HG02623 (cell line): ENCODE measurements around the gene SMARCC2.

ENCODE experiments used
- ATAC-seq: cut with Tn5 transposase; IDR thresholded peaks from one replicate; pipeline ENCODE4 v1.9.1; 2021; ENCODE audit warnings: moderate library complexity; ENCODE audit not compliant: unreplicated experiment

The SMARCC2 gene

GRCh38 chr12:56152756-56153677 is 36.3 kb downstream of the SMARCC2 start:
- ATAC-seq: no peak

DNA sequence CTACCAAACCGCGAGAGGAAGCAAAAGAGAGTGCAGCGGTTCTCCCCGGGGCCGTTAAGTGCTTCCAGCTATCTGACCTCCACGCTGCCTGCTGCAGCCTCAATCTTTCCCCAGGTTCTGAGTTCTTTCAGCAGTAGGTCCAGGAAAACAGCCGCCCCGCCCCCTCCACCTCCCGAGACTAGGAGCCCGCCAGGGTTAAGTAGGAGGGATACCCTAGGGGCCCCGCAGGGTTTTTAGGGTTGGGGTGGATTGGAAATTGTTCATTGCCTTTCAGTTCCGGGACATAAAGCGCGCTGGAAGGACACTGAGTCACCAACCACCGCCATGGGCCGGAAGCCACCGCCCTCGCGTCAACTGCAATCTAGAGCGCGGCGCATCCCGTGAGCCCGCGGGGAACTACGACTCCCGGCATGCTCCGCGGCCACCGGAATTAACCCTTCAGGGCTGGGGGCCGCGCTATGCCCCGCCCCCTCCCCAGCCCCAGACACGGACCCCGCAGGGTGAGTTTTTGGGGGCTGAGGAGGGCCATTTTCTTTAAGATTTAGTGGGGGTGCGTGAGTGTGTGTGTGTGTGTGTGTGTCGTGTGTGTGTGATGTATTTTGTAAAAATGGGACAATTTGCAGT is 37.0 kb downstream of the SMARCC2 start, which contains the start of gene MYL6B:
TSS of gene MYL6B (plus strand) at position 456 of the 624 bp plus-strand sequence. CDS start 1,332 bp downstream, outside the sequence.
- peak; percentile 80 for ATAC-seq

GRCh38 chr12:56151672-56152131 is 37.6 kb downstream of the SMARCC2 start:
- peak; percentile 37 for ATAC-seq

- no peak for ATAC-seq
Observed at GRCh38 chr12:56150563-56150962, 38.7 kb downstream of the SMARCC2 start.

GRCh38 chr12:56146492-56147460 is 42.5 kb downstream of the SMARCC2 start:
- no peak for ATAC-seq

- ATAC-seq: no peak
Observed at GRCh38 chr12:56145217-56145616, 44.1 kb downstream of the SMARCC2 start.

GRCh38 chr12:56143870-56144269 is 45.4 kb downstream of the SMARCC2 start:
- no peak for ATAC-seq

GRCh38 chr12:56143217-56143616 is 46.1 kb downstream of the SMARCC2 start:
- no peak for ATAC-seq

DNA sequence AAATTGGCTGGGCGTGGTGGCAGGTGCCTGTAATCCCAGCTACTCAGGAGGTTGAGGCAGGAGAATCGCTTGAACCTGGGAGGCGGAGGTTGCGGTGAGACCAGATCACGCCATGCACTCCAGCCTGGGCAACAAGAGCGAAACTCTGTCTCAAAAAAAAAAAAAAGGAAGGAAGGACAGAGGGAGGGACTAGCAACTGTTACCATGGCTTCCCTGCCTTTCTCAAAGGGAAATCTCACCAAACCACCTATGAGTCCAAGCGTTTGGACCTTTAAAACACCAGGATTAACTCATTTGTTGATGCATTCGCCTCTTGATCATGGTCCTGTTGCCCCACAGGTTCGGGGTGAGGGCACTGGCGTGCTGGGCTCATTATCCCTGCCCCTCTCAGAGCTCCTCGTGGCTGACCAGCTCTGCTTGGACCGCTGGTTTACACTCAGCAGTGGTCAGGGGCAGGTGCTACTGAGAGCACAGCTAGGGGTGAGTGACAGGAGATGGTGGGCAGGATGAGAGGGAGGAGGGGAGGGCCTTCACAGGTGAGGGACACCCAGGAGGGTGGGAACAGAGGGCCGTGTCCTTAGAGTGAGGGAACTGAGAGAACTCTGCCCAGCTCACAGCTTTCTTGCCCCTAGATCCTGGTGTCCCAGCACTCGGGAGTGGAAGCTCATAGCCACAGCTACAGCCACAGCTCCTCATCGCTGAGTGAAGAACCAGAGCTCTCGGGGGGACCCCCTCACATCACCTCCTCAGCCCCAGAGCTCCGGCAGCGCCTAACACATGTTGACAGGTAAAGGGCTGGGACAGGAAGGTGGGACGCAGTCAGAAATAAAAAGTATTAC is 47.1 kb downstream of the SMARCC2 start:
- no peak for ATAC-seq

DNA sequence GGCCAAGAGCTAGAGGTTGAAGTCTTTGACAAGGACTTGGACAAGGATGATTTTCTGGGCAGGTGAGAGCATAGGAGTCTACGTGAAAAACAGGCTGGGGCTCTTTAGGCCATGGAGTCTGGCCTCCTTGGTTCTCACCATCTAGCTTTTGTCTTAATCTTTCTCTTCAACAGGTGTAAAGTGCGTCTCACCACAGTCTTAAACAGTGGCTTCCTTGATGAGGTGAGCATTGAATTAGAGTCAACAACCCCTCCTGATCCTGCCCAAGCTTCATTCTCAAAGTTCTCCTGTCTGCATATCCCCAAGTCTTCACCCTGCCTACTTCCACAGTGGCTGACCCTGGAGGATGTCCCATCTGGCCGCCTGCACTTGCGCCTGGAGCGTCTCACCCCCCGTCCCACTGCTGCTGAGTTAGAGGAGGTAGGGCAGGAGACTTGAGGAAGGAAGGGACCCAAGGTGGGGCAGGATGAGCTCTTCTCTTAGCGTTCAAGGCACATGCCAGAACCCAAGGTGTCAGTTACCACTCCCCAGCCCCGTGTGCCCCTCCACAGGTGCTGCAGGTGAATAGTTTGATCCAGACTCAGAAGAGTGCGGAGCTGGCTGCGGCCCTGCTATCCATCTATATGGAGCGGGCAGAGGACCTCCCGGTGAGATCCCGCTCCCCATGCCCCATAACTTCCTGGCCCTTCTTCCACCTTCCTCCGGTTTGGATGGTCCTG is 51.3 kb downstream of the SMARCC2 start:
- no peak for ATAC-seq

GRCh38 chr12:56134897-56135296 is 54.4 kb downstream of the SMARCC2 start:
- ATAC-seq: no peak

DNA sequence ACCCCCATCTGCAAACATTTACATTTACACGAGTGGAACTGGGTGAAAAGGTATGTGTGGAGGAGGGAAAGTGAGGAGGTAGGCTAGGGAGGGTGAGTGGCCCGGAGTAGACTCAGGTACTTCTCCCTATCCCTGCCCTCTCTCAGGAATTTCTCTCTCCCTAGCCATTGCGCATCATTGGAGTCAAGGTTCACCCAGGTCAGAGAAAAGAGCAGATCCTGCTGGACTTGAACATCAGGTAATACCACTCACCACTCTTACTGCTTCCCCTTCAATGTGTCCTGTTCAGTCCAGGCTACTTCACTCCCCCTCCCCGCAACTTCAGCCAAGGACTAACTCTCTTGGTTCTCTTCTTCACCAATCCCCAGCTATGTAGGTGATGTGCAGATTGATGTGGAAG is 58.4 kb downstream of the SMARCC2 start:
- no peak for ATAC-seq

DNA sequence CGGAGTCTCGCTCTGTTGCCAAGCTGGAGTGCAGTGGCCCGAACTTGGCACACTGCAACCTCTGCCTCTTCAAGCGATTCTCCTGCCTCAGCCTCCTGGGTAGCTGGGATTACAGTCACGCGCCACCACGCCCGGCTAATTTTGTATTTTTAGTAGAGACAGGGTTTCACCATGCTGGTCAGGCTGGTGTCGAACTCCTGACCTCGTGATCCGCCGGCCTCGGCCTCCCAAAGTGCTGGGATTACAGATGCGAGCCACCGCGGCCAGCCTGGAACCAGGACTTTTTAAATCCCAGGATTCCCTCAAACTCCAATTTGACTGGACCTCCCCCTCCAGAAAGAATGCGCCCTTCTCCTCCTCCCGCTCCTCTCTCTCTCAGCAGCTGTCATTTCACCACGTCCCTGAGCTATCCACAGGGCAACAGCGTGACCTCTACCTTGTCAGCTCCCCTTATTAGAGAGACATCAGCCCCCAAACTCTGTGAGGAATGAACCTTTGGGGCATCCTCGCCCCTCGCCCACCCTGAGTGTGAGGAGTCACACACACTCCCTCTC is 59.3 kb downstream of the SMARCC2 start:
- no peak for ATAC-seq

GRCh38 chr12:56129206-56129941 is 59.9 kb downstream of the SMARCC2 start:
- peak; percentile 23 for ATAC-seq

DNA sequence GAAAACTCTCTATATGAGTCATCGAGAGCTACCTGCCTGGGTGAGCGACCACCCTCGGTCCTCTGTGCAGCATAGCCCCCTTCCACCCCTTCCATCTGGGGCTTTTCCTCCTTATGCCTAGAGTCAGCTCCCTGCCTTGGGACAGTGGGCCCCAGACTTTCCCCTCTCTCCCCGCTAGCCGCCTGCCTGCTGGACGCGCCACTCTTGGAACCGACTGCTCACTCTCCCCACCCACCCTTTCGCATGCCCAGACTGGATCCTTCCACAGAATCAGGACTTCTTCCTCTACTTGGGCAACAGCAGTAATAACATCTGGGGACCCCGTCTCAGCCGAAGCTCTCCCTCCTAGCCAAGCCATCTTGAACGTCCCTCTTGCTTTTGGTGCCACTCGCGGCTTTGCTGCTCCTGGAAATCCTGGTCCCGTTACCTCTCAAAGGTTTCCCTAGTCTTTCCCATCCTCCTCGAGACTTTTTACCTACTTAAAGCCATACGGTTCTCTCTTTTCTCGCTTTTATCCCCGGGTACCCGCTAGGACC is 60.5 kb downstream of the SMARCC2 start:
- no peak for ATAC-seq

GRCh38 chr12:56127888-56128669 is 61.2 kb downstream of the SMARCC2 start, which contains the start of gene ESYT1:
ESYT1 (plus strand) TSS chr12:56128267; CDS start chr12:56128320, 53 bp downstream.
- peak; percentile 91 for ATAC-seq

DNA sequence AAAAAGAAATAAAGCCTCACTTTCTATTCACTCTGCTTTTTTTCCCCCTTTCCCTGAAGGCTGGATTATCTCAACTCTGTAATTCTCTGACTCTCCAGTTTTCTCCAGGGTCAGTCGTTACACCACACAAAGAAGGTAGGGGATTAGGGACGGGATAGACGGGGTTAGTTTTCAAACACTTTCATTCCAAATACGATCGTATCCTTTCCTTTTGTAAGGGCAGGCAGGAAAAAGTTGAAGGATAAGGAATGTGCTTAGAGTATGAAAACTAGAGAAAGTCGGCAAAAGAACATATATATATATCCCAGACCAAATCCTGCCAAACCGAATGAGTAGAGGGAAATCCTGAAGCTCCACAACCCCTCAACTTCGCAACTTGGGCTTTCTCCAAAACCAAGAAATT is 61.8 kb downstream of the SMARCC2 start:
- ATAC-seq: no peak
